Measurements from ENCODE around the gene FBXL16. TPM values are rescaled to one million over a fixed set of nuclear protein-coding genes. Genes with fewer than 3 reads are reported as not detected.

Gene FBXL16
- total RNA-seq, 4 donors from 2014 or later: not detected

GRCh38 chr16:718922-719321 lies 13.3 kb upstream of the FBXL16 start:
- no peak for TF ChIP-seq CTCF (IDR thresholded peaks at IDR 0.05; ENCODE audit: low read depth)

- no peak for TF ChIP-seq CTCF (IDR thresholded peaks at IDR 0.05; ENCODE audit: low read depth)
Measured at GRCh38 chr16:718389-718788, 12.8 kb upstream of the FBXL16 start.

- TF ChIP-seq CTCF (IDR thresholded peaks at IDR 0.05; ENCODE audit: low read depth): no peak
Measured at GRCh38 chr16:717450-718245, 12.0 kb upstream of the FBXL16 start.

GRCh38 chr16:716768-717325 lies 11.2 kb upstream of the FBXL16 start:
- no peak for TF ChIP-seq CTCF (IDR thresholded peaks at IDR 0.05; ENCODE audit: low read depth)

- no peak for TF ChIP-seq CTCF (IDR thresholded peaks at IDR 0.05; ENCODE audit: low read depth)
Measured at GRCh38 chr16:716200-716568, 10.6 kb upstream of the FBXL16 start.

GRCh38 chr16:715477-716199 lies 10.0 kb upstream of the FBXL16 start:
- no peak for TF ChIP-seq CTCF (IDR thresholded peaks at IDR 0.05; ENCODE audit: low read depth)

Measured in subcutaneous adipose tissue (tissue), 4 donors.